Neutrophil (primary cell): ENCODE measurements around the gene HSBP1L1.

Experiments used
- H3K27ac ChIP-seq: fragments of 200-600 bp; sonication (generic); 2 replicates; pipeline ENCODE4 v1.5.1; 2016; ENCODE audit warnings: mild to moderate bottlenecking, moderate library complexity
- H3K27me3 ChIP-seq: fragments of 200-600 bp; sonication (generic); 2 replicates; pipeline ENCODE4 v1.6.0; 2016; ENCODE audit warnings: mild to moderate bottlenecking
- H3K36me3 ChIP-seq: fragments of 200-600 bp; sonication (generic); 2 replicates; pipeline ENCODE4 v1.5.1; 2017
- H3K4me1 ChIP-seq, 2 experiments: fragments of 200-600 bp in 1 of 2; sonication (generic) in 1 of 2; 1 replicate in 1 of 2; 2 replicates in 1 of 2; pipeline versions ENCODE4 v1.5.1 to v1.6.1; 2013 to 2016; ENCODE audit warnings: low read depth in 1 of 2, low read length in 1 of 2, mild to moderate bottlenecking in 1 of 2, moderate library complexity in 1 of 2; ENCODE audit not compliant: control insufficient read depth in 1 of 2, insufficient read depth in 1 of 2
- H3K4me3 ChIP-seq, 2 experiments: fragments of 200-600 bp in 1 of 2; sonication (generic) in 1 of 2; 1 replicate in 1 of 2; 2 replicates in 1 of 2; pipeline ENCODE4 v1.5.1; 2013 to 2016; ENCODE audit warnings: low read depth in 1 of 2, low read length in 1 of 2, mild to moderate bottlenecking in 1 of 2, moderate library complexity in 1 of 2
- H3K9me3 ChIP-seq: fragments of 200-600 bp; sonication (generic); 2 replicates; pipeline ENCODE4 v1.5.1; 2016
- CTCF ChIP-seq: fragments of 200-600 bp; sonication (generic); IDR thresholded peaks from 2 replicates; pipeline ENCODE4 v1.5.1; 2016; ENCODE audit warnings: antibody characterized with exemption

Gene HSBP1L1

GRCh38 chr18:79917853-79918614, 46.4 kb upstream of the HSBP1L1 start:
- H3K9me3 ChIP-seq, result peaks cover 21% of the 10 kb centered on the region
- no peak for TF ChIP-seq CTCF

GRCh38 chr18:79918615-79919011, 45.8 kb upstream of the HSBP1L1 start:
- Histone ChIP-seq H3K4me3 (no peak overlapping the region), H3K4me1 (no peaks in the 10 kb centered on the region), H3K9me3 (peaks cover 21% of the 10 kb centered on the region), H3K27me3 (no peaks in the 10 kb centered on the region), H3K36me3 (peaks cover 50% of the 10 kb centered on the region), H3K27ac (no peak overlapping the region)
- no peak for TF ChIP-seq CTCF

More at GRCh38 chr18:79917853-79918614, 46.4 kb upstream of the HSBP1L1 start:
- peaks cover 54% of the 10 kb centered on the region for H3K36me3 ChIP-seq
- no peak overlapping the region for H3K27ac ChIP-seq
- no peaks in the 10 kb centered on the region for H3K4me1 ChIP-seq
- no peak overlapping the region for H3K4me3 ChIP-seq
- no peaks in the 10 kb centered on the region for H3K27me3 ChIP-seq

- Histone ChIP-seq H3K27me3 (no peaks in the 10 kb centered on the region), H3K9me3 (peaks cover 21% of the 10 kb centered on the region)
- no peak for TF ChIP-seq CTCF
Observed at GRCh38 chr18:79919089-79919488, 45.4 kb upstream of the HSBP1L1 start.

GRCh38 chr18:79921984-79922965, 42.2 kb upstream of the HSBP1L1 start:
- H3K27me3 ChIP-seq, result no peaks in the 10 kb centered on the region
- no peak overlapping the region for H3K27ac ChIP-seq
- H3K9me3 ChIP-seq, result peaks cover 15% of the 10 kb centered on the region
- no peak for TF ChIP-seq CTCF
- H3K36me3 ChIP-seq, result peaks cover 39% of the 10 kb centered on the region
- no peak overlapping the region for H3K4me3 ChIP-seq
- no peaks in the 10 kb centered on the region for H3K4me1 ChIP-seq

More at GRCh38 chr18:79919089-79919488, 45.4 kb upstream of the HSBP1L1 start:
- Histone ChIP-seq H3K36me3 (peaks cover 50% of the 10 kb centered on the region), H3K27ac (no peak overlapping the region), H3K4me1 (no peaks in the 10 kb centered on the region), H3K4me3 (no peak overlapping the region)

- no peaks in the 10 kb centered on the region for H3K4me1 ChIP-seq
- no peak overlapping the region for H3K27ac ChIP-seq
- peaks cover 9% of the 10 kb centered on the region for H3K9me3 ChIP-seq
- TF ChIP-seq CTCF, result no peak
- no peaks in the 10 kb centered on the region for H3K27me3 ChIP-seq
- no peak overlapping the region for H3K4me3 ChIP-seq
- peaks cover 35% of the 10 kb centered on the region for H3K36me3 ChIP-seq
Observed at GRCh38 chr18:79922971-79923411, 41.5 kb upstream of the HSBP1L1 start.
